Ascending aorta (tissue), 2 donors: ENCODE measurements around the gene PLA2G4D. TPM values are rescaled to one million over a fixed set of nuclear protein-coding genes. Genes with fewer than 3 reads are reported as not detected.

ENCODE experiments used
- DNase-seq, 2 donors: peaks; one replicate each; pipeline ENCODE4 v3.0.0-alpha.2; 2019; ENCODE audit warnings: low spot score in 2 of 2
- H3K27ac ChIP-seq, 2 donors: fragments of 200-600 bp; sonication (generic); one replicate each; pipeline ENCODE4 v1.5.1; 2016 to 2017; ENCODE audit warnings: mild to moderate bottlenecking in 1 of 2
- H3K27me3 ChIP-seq: fragments of 200-600 bp; sonication (generic); one replicate; pipeline ENCODE4 v1.5.1; 2017
- H3K36me3 ChIP-seq, 2 donors: fragments of 200-600 bp; sonication (generic); one replicate each; pipeline ENCODE4 v1.5.1; 2016
- H3K4me1 ChIP-seq, 2 donors: fragments of 200-600 bp; sonication (generic); one replicate each; pipeline ENCODE4 v1.5.1; 2016 to 2017; ENCODE audit warnings: mild to moderate bottlenecking in 1 of 2
- H3K4me3 ChIP-seq, 2 donors: fragments of 200-600 bp; sonication (generic); one replicate each; pipeline ENCODE4 v1.5.1; 2016 to 2017; ENCODE audit warnings: mild to moderate bottlenecking in 1 of 2
- H3K9me3 ChIP-seq, 2 donors: fragments of 200-600 bp; sonication (generic); one replicate each; pipeline ENCODE4 v1.5.1; 2016
- CTCF ChIP-seq, 3 experiments: fragments of 200-600 bp in 2 of 3; fragments of 450-650 bp in 1 of 3; sonication (generic) in 2 of 3; IDR thresholded peaks; one replicate each; pipeline ENCODE4 v1.5.1; 2016 to 2019; ENCODE audit warnings: antibody characterized with exemption in 3 of 3, mild to moderate bottlenecking in 1 of 3, moderate library complexity in 1 of 3
- intact Hi-C: fragments of 100-400 bp; cut with DNase I; formaldehyde crosslinking; loops from one replicate; pipeline ENCODE4 v1.15.1; 2023
- total RNA-seq: library from RNA; depleted of rRNA; stranded (reverse); fragments of >200 nt; gene quantifications from one replicate; pipeline ENCODE4 v1.1.0, GENCODE V29; 2016

Gene PLA2G4D
- total RNA-seq, 1 donor from 2014 or later: not detected

- Histone ChIP-seq H3K4me1 (no peaks in the 10 kb centered on the region), H3K27me3 (no peaks in the 10 kb centered on the region), H3K4me3 (no peak overlapping the region), H3K27ac (no peak overlapping the region), H3K9me3 (no peaks in the 10 kb centered on the region), H3K36me3 (no peaks in the 10 kb centered on the region)
- DNase-seq: peak in 1 of 2 donors; percentile 12
- TF ChIP-seq CTCF (IDR thresholded peaks at IDR 0.05): no peak
- intact Hi-C loops: no loop called here
These were observed 47.8 kb downstream of the PLA2G4D start for GRCh38 chr15:42046597-42046996.

- DNase-seq: peak in 1 of 2 donors; percentile 49
- H3K36me3 ChIP-seq: no peaks in the 10 kb centered on the region
- TF ChIP-seq CTCF (IDR thresholded peaks at IDR 0.05): no peak
- H3K27ac ChIP-seq: no peak overlapping the region
- no peak overlapping the region for H3K4me3 ChIP-seq
- no peaks in the 10 kb centered on the region for H3K4me1 ChIP-seq
- H3K9me3 ChIP-seq: no peaks in the 10 kb centered on the region
- H3K27me3 ChIP-seq: no peaks in the 10 kb centered on the region
- intact Hi-C loops: no loop called here
These were observed 49.1 kb downstream of the PLA2G4D start for GRCh38 chr15:42045211-42045615.

GRCh38 chr15:42042602-42043400 is 51.6 kb downstream of the PLA2G4D start:
- intact Hi-C loops: no loop called here
- no peaks in the 10 kb centered on the region for H3K4me1 ChIP-seq
- H3K4me3 ChIP-seq: no peak overlapping the region
- DNase-seq: peak in 1 of 2 donors; percentile 39
- TF ChIP-seq CTCF (IDR thresholded peaks at IDR 0.05): no peak
- H3K27ac ChIP-seq: no peak overlapping the region
- no peaks in the 10 kb centered on the region for H3K9me3 ChIP-seq
- H3K27me3 ChIP-seq: no peaks in the 10 kb centered on the region
- no peaks in the 10 kb centered on the region for H3K36me3 ChIP-seq

GRCh38 chr15:42038401-42038800 is 56.0 kb downstream of the PLA2G4D start:
- TF ChIP-seq CTCF (IDR thresholded peaks at IDR 0.05): no peak
- Histone ChIP-seq H3K4me3 (no peak overlapping the region), H3K9me3 (no peaks in the 10 kb centered on the region), H3K27me3 (no peaks in the 10 kb centered on the region), H3K36me3 (no peaks in the 10 kb centered on the region), H3K4me1 (no peaks in the 10 kb centered on the region), H3K27ac (no peak overlapping the region)
- intact Hi-C loops: no loop called here
- DNase-seq: no peak

GRCh38 chr15:42037656-42038055 is 56.7 kb downstream of the PLA2G4D start:
- TF ChIP-seq CTCF (IDR thresholded peaks at IDR 0.05): no peak
- Histone ChIP-seq H3K4me3 (no peak overlapping the region), H3K9me3 (no peaks in the 10 kb centered on the region), H3K36me3 (no peaks in the 10 kb centered on the region), H3K4me1 (no peaks in the 10 kb centered on the region), H3K27me3 (no peaks in the 10 kb centered on the region), H3K27ac (no peak overlapping the region)
- peak in 1 of 2 donors; percentile 63 for DNase-seq
- intact Hi-C loops: no loop called here
